OCI-LY3 (cell line): ENCODE data around the gene EFHD1.

Experiments
- EZH2phosphoT487 ChIP-seq: fragments of 200-600 bp; shearing (Covaris generic); IDR thresholded peaks from 2 replicates; pipeline ENCODE4 v1.6.1; 2018; ENCODE audit warnings: antibody characterized with exemption, mixed run types, low read depth
- TF ChIP-seq, protein P1 (sequence below): fragments of 200-600, 300-600 bp; sonication (generic); IDR thresholded peaks from 2 replicates; pipeline ENCODE4 v1.5.1; 2014; ENCODE audit warnings: antibody characterized with exemption, low read length, low read depth

DNA sequence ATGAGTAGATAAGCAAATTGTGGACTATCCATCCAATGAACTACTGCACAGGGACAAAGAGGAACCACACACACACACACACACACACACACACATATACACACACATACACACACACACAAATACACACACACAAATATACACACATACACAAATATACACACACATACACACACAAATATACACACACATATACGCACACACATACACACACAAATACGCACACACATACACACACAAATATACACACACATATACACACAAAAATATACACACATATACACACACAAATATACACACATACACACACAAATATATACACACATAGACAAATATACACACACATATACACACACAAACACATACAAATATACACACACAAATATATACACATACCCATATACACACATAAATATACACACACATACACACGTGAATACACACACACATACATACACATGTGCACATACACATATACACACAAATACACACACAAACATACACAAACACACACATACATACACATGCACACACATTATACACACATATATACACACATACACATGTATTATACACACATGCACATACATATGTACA, 19.8 kb upstream of the EFHD1 start:
- TF ChIP-seq, protein P1, sequence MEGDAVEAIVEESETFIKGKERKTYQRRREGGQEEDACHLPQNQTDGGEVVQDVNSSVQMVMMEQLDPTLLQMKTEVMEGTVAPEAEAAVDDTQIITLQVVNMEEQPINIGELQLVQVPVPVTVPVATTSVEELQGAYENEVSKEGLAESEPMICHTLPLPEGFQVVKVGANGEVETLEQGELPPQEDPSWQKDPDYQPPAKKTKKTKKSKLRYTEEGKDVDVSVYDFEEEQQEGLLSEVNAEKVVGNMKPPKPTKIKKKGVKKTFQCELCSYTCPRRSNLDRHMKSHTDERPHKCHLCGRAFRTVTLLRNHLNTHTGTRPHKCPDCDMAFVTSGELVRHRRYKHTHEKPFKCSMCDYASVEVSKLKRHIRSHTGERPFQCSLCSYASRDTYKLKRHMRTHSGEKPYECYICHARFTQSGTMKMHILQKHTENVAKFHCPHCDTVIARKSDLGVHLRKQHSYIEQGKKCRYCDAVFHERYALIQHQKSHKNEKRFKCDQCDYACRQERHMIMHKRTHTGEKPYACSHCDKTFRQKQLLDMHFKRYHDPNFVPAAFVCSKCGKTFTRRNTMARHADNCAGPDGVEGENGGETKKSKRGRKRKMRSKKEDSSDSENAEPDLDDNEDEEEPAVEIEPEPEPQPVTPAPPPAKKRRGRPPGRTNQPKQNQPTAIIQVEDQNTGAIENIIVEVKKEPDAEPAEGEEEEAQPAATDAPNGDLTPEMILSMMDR: no peak
- no peak for TF ChIP-seq EZH2phosphoT487
